22Rv1 (cell line): ENCODE results near the gene TRAF3.

Experiments
- H3K27ac ChIP-seq: fragments of 450-650 bp; 2 replicates; pipeline ENCODE4 v1.5.1; 2017
- CTCF ChIP-seq: fragments of 450-650 bp; IDR thresholded peaks from 2 replicates; pipeline ENCODE4 v1.5.1; 2017; ENCODE audit warnings: mild to moderate bottlenecking
- ZFX ChIP-seq: fragments of 450-650 bp; IDR thresholded peaks from 2 replicates; pipeline ENCODE4 v1.6.1; 2017; ENCODE audit warnings: antibody characterized with exemption, borderline replicate concordance

Gene TRAF3

GRCh38 chr14:102754370-102755262 lies 22.6 kb upstream of the TRAF3 start:
- H3K27ac ChIP-seq, result no peak overlapping the region
- TF ChIP-seq ZFX, result no peak
- no peak for TF ChIP-seq CTCF

- TF ChIP-seq ZFX (no peak), CTCF (no peak)
- no peak overlapping the region for H3K27ac ChIP-seq
Observed at GRCh38 chr14:102757646-102758045, 19.6 kb upstream of the TRAF3 start.

- TF ChIP-seq ZFX (no peak), CTCF (no peak)
- H3K27ac ChIP-seq, result no peak overlapping the region
Observed at GRCh38 chr14:102758087-102758486, 19.2 kb upstream of the TRAF3 start.

- H3K27ac ChIP-seq, result no peak overlapping the region
- TF ChIP-seq ZFX (no peak), CTCF (no peak)
Observed at GRCh38 chr14:102759456-102760187, 17.6 kb upstream of the TRAF3 start.

- TF ChIP-seq CTCF, result no peak
- no peak for TF ChIP-seq ZFX
- H3K27ac ChIP-seq, result no peak overlapping the region
Observed at GRCh38 chr14:102760496-102761193, 16.6 kb upstream of the TRAF3 start.

GRCh38 chr14:102761206-102761605 lies 16.0 kb upstream of the TRAF3 start:
- TF ChIP-seq CTCF, result no peak
- TF ChIP-seq ZFX, result no peak
- no peak overlapping the region for H3K27ac ChIP-seq
